Measurements from ENCODE around the gene RPL7L1.
"Not testable (repeated sequence)": the region's sequence is repeated elsewhere in the genome, so short reads cannot be mapped to it uniquely, and the experiment has no call there.

The RPL7L1 gene

DNA sequence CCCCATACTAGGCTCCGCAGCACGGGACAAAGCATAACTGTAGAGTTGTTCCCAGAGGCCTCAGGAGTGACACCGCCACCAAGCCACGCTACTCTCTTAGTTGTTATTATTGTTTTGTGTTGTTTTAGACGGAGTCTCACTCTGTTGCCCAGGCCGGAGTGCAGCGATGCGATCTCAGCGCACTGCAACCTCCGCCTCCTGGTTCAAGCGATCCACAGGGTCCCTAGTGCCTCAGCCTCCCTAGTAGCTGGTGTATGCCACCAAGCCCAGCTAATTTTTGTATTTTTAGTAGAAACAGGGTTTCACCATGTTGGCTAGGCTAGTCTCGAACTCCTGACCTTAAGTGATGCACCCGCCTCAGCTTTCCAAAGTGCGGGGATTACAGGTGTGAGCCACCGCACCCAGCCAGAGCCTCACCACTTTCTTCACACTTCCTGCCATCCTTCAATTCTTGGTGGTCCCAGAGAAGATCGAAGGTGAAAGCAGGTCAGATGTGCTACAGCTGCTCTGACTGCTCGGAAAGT lies 11.8 kb downstream of the RPL7L1 start:
- no peak for DNase-seq (ENCODE audit: low read depth in 2 of 2)

DNA sequence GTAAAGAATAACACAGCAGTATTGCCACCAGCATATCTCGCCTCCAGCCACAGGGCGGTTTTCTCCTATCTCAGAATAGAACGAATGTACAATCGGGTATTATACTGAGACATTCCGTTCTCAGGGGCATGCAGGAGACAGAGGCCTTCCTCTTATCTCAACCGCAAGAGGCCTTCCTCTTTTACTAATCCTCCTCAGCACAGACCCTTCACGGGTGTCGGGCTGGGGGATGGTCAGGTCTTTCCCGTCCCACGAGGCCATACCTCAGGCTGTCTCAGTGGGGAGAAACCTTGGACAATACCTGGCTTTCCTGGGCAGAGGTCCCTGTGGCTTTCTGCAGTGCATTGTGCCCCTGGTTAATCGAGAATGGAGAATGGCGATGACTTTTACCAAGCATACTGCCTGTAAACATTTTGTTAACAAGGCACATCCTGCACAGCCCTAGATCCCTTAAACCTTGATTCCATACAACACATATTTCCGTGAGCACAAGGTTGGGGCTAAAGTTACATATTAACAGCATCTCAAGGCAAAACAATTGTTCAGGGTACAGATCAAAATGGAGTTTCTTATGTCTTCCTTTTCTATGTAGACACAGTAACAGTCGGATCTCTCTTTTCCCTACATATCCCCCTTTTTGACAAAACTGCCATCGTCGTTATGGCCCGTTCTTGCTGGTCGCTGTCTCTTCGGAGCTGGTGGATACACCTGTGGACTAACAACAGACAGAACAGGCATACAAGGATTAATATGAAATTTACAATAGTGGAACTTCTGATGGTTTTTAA lies 14.8 kb downstream of the RPL7L1 start:
- not testable (repeated sequence) for DNase-seq (ENCODE audit: low read depth in 2 of 2)

DNA sequence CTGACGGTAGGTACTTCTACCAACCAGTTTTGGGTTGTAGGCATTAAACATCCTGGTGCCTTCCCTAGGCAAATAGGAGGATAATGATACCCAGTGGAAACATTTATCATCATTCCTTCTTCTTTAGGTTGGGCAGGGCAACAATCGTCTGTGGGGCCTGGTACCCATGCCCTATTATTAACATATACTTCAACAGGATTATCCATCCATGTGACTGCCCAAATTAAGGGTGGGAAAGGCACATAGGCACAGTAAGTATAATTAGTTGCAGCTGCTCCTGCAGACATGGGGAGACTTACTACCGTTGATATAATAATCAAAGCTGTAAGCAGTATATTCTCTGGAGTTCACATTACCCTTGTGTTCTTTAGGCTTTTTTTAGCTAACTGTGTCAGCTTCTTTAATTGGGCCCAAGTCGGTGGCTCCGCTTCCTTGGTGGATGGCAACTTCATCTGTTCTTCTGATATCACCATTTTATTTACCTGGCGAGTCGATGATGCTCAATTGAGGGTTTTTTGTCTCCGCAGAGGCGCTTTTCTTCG lies 16.8 kb downstream of the RPL7L1 start:
- DNase-seq (ENCODE audit: low read depth in 2 of 2), result no peak

GRCh38 chr6:42898891-42899361 lies 19.5 kb downstream of the RPL7L1 start:
- DNase-seq (ENCODE audit: low read depth in 2 of 2), result peak; percentile 57 to 68

- no peak for DNase-seq (ENCODE audit: low read depth in 2 of 2)
Observed at GRCh38 chr6:42899871-42900270, 20.5 kb downstream of the RPL7L1 start.

GRCh38 chr6:42901538-42901957 lies 22.1 kb downstream of the RPL7L1 start:
- peak; percentile 40 to 55 for DNase-seq (ENCODE audit: low read depth in 2 of 2)

DNA sequence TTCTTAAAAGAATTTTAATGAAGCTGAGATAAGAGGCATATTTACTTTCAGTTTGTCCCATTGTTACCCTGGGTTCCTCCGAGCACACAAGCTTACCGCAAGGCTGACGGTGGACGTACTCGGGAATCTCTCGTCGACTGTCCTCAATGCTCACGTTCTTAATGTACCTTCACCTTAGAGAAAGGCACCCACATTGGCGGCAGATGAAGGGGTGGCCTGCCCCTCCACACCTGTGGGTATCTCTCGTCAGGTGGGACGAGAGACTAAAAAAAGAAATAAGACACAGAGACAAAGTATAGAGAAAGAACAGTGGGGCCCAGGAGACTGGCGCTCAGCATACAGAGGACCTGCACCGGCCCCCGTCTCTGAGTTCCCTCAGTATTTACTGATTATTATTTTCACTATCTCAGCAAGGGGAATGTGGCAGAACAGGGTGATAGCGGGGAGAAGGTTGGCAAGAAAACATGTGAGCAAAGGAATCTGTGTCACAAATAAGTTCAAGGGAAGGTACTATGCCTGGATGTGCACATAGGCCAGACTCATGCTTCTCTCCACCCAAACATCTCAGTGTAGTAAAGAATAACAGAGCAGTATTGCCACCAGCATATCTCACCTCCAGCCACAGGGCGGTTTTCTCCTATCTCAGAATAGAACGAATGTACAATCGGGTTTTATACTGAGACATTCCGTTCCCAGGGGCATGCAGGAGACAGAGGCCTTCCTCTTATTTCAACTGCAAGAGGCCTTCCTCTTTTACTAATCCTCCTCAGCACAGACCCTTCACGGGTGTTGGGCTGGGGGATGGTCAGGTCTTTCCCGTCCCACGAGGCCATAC lies 23.2 kb downstream of the RPL7L1 start:
- DNase-seq (ENCODE audit: low read depth in 2 of 2), result not testable (repeated sequence)

DNA sequence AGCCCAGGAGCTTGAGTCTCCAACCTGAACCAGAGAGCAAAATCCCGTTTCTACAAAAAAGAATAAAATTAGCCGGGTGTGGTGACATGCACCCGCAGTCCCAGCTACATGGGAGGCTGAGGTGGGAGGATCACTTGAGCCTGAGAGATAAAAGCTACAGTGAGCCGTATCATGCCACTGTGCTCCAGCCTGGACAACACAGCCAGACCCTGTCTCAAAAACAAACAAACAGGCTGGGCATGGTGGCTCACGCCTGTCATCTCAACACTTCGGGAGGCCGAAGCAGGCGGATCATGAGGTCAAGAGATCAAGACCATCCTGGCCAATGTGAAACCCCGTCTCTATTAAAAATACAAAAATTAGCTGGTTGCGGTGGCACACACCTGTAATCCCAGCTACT lies 25.1 kb downstream of the RPL7L1 start:
- DNase-seq (ENCODE audit: low read depth in 2 of 2), result no peak

GRCh38 chr6:42907336-42907735 lies 27.9 kb downstream of the RPL7L1 start:
- no peak for DNase-seq (ENCODE audit: low read depth in 2 of 2)

- no peak for DNase-seq (ENCODE audit: low read depth in 2 of 2)
Observed at GRCh38 chr6:42909835-42910234, 30.4 kb downstream of the RPL7L1 start.

GRCh38 chr6:42911171-42912021 lies 32.0 kb downstream of the RPL7L1 start:
- DNase-seq (ENCODE audit: low read depth in 2 of 2), result no peak

DNA sequence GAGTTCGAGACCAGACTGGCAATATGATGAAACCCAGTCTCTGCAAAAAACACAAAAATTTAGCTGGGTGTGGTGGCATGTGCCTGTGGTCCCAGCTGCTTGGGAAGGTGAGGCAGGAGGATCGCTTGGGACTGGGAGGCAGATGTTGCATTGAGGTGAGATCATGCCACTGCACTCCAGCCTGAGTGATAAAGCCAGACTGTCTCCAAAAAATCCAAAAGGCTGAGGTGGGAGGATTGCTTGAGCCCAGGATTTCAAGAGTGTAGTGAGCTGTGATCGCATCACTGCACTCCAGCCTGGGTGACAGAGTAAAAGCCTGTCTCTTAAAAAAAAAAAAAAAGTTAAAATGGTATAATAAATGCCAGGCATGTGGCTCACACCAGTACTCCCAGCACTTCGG lies 35.1 kb downstream of the RPL7L1 start:
- DNase-seq (ENCODE audit: low read depth in 2 of 2), result no peak

GRCh38 chr6:42915732-42916131 lies 36.3 kb downstream of the RPL7L1 start, which contains the start of gene PTCRA:
TSS of gene PTCRA (plus strand) at chr6:42916053. CDS start at chr6:42916070, 17 bp downstream.
- no peak for DNase-seq (ENCODE audit: low read depth in 2 of 2)

DNA sequence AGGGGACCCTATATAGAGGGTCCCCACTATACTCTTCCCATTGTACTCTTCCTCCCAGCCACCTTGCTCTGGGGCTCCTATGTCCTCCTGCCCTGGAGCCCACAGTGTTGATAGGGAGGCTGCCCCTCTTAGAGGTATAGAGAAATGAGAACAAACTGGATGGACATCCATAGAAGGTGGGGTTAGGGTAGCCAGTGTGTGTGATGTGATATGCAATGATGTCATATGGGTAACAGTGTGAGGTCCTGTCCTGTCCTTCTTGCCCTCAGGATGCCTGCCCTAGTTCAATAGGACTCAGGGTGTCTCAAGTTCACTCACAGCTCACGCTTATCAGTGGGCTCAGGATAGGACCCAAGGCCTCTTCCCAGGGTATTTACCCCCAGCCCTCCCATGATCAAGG lies 36.9 kb downstream of the RPL7L1 start:
- DNase-seq (ENCODE audit: low read depth in 2 of 2), result no peak

DNA sequence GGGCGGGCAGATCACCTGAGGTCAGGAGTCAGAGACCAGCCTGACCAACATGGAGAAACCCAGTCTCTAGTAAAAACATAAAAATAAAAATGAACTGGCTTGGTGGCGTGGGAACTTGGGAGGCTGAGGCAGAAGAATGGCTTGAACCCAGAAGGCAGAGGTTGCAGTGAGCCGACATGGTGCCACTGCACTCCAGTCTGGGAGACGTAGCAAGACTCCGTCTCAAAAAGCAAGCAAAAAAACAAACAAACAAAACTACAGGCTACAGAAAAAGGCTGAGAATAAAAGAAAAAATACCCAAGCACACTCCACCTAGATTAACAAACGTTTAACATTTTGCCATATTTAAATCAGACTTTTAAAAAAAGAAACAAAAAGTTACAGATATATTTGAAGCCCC lies 42.4 kb downstream of the RPL7L1 start:
- no peak for DNase-seq (ENCODE audit: low read depth in 2 of 2)

DNA sequence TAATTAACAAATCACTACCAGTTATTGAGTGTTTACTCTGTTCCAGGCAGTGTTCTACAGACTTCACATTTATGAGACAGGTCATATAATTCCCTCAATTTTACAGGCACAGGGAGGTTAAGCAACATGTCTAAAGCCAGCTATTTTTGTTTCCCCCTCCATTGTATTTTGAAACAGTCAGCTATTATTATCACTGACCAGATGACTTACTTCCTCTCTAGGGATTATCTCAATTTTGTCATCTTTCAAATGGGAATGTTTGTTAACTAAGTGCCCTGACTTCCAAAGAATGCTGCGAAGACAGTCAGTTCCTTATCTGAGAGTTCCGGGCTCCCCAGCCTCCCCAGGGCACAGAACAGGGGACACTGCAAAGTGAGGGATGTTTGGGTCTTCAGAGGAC lies 44.2 kb downstream of the RPL7L1 start:
- DNase-seq (ENCODE audit: low read depth in 2 of 2), result no peak

- no peak for DNase-seq (ENCODE audit: low read depth in 2 of 2)
Observed at GRCh38 chr6:42925248-42925857, 45.9 kb downstream of the RPL7L1 start.

DNA sequence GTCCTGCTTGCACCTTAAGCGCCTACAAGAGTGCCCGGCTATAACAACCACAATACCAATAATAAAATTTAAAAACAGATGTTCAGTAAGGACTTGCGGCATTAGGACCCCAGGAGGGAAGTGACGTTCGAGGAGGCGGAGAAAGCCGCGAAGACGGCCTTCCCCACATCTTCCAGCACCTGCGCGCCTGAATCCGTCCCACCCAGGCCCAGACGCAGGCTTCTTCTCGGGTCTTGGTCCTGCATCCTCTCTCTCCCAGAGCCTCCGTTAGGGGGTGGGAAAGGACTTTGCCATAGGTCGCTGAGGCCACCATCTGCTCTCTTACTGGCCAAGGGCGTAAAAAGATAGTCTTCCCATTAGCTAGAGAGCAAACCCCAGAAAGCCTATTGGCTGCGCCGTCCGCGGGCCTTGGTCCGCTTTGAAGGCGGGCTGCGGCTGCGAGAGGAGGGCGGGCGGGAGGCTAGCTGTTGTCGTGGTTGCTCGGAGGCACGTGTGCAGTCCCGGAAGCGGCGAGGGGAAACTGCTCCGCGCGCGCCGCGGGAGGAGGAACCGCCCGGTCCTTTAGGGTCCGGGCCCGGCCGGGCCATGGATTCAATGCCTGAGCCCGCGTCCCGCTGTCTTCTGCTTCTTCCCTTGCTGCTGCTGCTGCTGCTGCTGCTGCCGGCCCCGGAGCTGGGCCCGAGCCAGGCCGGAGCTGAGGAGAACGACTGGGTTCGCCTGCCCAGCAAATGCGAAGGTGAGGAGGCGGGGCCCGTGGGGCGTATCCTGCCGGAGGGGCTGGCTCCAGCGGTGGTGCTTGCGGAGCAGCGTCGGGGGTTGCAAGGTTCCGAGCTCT lies 49.8 kb downstream of the RPL7L1 start, which contains the start of gene CNPY3:
Gene CNPY3 (plus strand): TSS at position 495 of the 835 bp plus-strand sequence. CDS start 91 bp downstream, at position 586.
- peak; percentile 91 to 92 for DNase-seq (ENCODE audit: low read depth in 2 of 2)

- DNase-seq (ENCODE audit: low read depth in 2 of 2), result peak; percentile 43 to 45
Observed at GRCh38 chr6:42929821-42930360, 50.5 kb downstream of the RPL7L1 start.
